Sigmoid colon (tissue), 4 donors: ENCODE data around the gene BCAS3.

ENCODE experiments used
- CTCF ChIP-seq, 4 experiments: fragments of 450-650 bp in 3 of 4; fragments of 200-600 bp in 1 of 4; IDR thresholded peaks; one replicate each; pipeline ENCODE4 v1.5.1; 2016 to 2019; ENCODE audit warnings: antibody characterized with exemption in 4 of 4, mild to moderate bottlenecking in 3 of 4, moderate library complexity in 2 of 4
- POLR2AphosphoS5 ChIP-seq, 4 donors: sonication (generic); formaldehyde crosslinking; IDR thresholded peaks; one replicate each; pipeline ENCODE4 v1.6.1; 2017; ENCODE audit warnings: antibody characterized with exemption in 4 of 4

- TF ChIP-seq POLR2AphosphoS5 (IDR thresholded peaks at IDR 0.05) = no peak
- no peak for TF ChIP-seq CTCF (IDR thresholded peaks at IDR 0.05)
Observed at GRCh38 chr17:61127960-61128359, 450.3 kb downstream of the BCAS3 start.
